ENCODE data around the gene FGFRL1.

- TF ChIP-seq POLR2AphosphoS5 (IDR thresholded peaks at IDR 0.05) (no peak), CTCF (IDR thresholded peaks at IDR 0.05) (no peak), POLR2A (IDR thresholded peaks at IDR 0.05) (no peak)
Measured at GRCh38 chr4:1000686-1001260, 10.7 kb upstream of the FGFRL1 start.
